Stimulated activated CD4-positive, alpha-beta T cell treated with anti-CD3 and anti-CD28 coated beads, Interleukin-15, amount 100 ng/mL, for 24 hours (primary cell): ENCODE measurements around the gene YJEFN3.

Experiments used
- DNase-seq: peaks from one replicate; pipeline ENCODE4 v3.0.0-alpha.2; 2020

YJEFN3 gene, protein sequence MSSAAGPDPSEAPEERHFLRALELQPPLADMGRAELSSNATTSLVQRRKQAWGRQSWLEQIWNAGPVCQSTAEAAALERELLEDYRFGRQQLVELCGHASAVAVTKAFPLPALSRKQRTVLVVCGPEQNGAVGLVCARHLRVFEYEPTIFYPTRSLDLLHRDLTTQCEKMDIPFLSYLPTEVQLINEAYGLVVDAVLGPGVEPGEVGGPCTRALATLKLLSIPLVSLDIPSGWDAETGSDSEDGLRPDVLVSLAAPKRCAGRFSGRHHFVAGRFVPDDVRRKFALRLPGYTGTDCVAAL

DNA sequence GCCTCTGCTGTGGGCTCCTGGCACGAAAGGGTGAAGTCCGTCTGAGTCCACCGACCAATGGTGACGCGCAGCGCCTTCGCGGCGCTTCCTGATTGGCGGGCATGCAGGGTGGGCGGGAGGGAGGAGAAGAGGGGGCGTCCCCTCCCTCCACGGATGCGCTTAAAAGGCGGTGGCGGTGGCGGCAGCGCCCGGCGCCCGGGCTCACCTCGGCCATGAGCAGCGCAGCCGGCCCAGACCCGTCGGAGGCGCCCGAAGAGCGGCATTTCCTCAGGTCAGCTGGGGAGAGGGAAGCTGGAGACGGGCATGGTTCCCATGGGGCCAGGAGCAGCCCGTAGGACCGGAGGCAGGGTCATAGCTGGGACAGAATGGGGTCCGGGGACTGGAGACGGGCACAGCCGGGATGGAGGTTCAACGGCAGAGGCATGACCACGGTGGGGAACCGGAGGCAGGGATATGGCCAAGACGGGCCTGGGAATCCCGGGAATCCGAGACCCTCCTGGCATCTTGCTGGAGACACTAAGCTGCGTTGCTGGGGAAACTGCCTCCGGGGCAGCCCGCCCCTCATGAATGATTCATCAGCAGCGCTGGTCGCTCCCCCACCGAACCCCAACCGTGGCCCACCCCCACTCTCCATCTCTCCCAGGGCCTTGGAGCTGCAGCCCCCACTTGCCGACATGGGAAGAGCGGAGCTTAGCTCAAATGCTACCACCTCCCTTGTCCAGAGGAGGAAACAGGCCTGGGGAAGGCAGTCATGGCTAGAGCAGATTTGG is at the start of gene YJEFN3:
YJEFN3 (plus strand) TSS at position 191 of the 770 bp plus-strand sequence; CDS start at position 213, 22 bp downstream.
- no peak for DNase-seq

DNA sequence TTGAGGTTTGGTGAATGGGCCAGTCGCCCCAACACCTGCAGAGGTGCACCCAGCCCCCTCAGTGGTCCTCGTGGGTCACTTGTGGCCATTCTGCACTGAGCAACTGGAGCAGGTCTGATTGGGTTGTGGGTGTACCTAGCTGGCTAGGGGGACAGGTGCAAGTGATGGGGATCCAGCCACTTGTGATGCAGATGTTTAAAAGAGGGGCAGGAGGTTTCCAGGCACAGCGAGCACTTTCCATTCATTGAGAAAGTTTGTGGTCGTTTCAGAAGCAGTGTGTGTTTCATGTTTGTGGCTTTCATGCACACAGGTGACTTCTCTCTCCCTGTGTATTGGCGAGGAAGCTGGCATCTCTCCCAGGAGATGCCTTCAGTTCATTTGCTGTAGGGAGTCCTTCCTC is 48.0 kb upstream of the YJEFN3 start:
- DNase-seq: peak; percentile 36

DNA sequence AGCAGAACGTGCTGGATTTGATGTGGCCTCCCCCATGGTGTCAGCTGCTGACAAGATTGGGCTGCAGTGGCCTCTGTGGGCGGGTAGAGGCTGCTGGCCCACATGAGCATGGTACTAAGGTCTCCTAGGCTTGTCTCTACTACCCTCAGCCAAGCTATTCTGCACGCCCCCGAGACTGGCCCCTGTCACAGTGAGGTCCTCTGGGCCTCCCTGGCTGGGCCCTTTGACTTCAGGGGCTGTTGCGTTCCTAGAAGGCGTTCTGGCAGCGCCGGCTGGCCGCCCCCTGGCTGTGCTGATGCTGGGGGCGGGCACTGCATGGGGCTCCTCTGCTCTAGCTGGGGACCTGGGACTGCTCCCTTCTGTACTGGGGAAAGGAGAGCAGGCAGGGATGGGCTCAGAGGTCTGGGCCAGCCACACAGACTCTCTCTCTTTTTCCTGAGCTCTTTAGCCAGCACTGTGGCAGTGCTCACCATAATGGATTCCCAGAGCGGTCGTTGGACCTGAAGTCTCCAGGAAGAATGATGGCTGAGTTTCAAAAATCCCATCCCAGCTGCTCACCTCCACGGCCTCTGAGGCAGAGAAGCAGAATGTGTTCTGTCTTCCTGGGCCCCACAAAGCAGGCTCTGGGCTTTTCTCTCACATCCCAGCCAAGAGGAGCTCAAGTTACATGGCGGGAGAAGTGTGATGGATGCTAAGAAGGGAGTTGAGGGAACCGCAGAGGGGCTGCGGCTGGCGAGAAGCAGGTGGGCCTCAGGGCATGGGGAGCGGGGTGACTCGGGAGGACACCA is 45.7 kb upstream of the YJEFN3 start:
- DNase-seq: no peak

DNA sequence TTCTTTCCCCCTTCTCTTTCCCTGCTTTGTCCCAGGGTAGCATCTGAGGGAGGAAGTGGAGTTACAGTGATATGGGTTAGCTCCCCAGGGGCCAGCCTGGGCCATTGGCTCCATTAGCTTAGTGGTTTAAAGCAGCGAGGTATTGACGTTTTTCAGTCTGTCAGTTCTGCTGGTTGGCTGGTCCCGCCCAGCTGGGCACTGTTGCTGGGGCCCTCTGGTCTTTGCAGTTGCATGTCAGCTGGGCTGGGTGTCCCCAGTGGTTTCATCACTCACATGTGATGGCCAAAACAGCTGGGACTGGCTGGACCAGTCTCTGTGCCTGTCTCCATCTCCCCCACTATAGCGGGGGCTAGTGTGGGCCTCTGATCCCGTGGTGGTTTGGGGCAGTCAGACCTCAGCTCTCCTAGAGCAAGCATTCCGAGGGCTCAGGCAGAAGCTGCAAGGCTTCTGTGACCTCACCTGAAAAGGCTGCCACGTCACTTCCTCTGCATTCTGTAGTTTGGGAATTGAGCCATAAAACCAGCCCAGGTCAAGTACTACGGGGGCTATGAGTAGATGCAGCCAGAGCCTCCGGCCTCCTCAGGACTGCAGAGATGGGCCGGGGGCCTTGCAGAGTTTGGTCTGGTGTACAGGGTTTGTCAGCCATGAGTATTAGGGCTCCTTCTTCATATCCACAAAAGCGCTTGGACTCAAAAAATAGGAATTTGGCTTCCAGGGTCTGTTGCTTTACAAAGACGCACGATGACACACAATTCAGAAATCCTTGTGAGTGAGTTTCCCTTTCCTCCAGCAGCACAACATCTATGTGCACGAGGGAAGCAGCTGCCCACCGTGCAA is 43.3 kb upstream of the YJEFN3 start:
- DNase-seq: no peak

DNA sequence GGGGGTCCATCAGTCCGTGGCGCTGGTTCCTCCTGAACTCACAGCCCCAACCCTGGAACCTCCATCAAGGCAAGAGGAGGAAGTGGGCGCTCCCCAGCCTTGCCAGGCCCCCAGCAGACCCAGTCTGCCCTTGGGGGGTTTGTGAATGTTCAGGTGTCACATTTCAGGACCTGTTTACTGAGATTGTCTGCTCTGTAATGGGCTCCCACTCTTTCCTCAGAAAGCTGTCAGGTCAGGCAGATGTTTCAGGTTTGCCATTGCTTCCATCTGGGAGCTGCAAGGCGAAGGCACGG is 42.8 kb upstream of the YJEFN3 start:
- no peak for DNase-seq

DNA sequence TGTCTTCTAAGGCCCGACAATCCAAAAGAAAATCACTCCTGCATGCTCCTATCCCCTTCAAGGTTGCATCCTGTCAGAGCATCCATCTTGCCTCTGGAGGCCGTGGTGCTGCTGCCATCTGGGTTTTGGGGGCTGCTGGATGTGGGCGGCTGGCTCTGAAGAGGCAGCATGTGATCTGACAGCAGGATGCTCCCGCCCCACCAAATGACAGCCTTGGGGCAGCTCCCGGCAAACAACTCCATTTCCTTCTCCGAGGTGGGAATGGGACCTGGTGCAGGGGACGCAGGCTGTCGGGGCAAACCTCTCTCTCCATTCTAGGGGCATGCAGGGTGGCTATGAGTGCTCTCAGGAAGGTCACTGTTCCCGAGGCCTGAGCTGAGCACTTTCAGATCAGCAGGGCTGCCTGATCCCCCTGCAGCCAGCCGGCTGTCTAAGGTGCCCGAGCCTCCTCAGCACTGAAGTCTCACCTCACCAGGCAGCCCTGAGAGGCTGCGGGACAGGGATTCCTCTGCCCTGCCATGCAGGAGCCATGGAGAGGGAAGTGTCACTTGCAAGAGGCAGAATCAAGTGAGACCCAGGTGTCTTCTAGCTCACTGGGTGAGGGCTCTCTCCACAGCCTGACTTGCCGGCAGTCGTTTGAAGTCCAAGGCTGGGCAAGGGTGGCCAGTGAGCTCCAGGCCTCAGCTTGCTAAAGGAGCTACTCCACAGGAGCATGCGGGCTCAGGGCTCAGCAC is 42.2 kb upstream of the YJEFN3 start:
- no peak for DNase-seq

DNA sequence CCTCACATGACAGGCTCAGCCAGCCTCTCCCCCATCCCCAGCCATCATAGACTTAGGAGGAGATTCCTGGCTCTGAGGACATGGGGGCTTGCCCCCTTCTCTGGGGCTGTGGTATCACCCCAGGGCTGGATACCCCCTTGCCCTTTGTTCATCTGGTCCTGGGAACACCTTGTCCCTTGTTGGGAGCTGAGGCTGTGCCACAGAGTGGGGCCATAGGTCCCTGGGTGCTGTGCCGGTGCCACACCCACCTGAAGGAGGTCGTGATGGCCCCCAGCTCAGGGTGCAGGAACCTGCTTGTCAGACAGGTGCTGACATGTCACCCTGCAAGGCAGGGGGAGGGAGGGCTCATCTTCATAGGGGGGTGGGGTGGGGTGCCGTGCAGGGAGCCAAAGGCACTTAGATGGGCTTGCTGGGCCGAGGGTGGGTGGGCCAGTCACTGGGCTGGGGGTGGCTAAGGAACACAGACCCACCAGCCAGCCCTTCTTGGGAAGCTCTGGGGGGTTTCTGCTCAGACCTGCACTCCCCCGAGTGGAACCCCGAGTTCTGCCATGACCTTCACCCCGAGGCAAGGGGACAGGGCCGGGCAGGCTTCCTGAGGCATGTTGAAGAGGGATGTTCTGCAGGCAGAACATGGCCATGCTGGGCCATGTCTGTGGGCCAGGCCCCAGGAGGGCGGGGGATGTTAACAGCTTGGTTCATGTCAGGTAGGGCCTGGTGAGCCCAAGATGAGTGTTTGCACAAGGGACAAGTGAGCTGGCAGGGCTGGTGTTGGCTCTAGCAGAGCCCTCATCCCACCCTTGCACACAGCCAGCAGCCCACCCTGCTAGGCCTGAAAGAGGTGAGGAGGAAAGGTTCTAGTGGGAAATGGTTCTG is 41.4 kb upstream of the YJEFN3 start:
- no peak for DNase-seq

DNA sequence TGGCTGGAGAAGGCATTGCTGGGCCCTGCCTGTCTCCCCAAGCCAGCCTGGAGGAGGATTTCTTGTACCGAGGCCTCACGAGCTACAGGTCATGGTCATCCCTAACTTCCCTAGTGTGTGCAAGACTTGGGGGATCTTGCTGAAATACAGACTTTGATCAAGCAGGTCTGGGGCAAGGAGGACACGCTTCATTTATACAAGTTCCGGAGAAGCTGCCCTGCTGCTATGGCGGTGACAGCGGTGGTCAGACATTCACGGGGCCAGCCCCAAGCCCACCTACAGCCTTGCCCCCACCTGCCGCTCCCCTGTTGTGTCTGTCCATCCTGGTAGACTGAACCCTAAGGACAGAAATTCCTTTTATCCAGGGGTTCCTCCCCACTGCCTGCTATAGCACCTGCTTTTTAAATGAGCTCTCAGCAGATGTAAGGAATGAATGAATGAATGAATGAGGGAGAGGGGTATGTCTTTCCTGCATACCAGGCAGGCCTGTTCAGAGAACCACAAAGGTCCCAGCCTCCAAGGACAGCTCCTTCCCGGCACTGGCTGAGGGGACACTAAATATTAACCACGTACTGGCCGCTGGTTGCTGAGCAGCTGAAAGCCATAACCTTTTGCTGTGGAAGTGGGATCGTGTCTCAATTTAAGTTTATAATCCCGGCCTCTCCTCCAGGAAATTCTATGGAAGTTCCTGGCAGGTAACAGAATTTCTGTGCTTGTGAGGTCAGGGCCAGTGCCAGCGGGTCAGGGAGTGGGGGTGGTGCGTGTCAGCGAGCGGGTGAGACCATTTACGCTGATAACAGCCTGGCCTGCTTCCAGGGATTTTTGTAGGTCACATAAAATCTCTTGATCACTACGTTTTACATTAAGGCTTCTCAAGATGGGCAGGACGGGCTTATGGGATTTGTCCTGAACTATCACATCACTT is 40.5 kb upstream of the YJEFN3 start:
- DNase-seq: no peak

DNA sequence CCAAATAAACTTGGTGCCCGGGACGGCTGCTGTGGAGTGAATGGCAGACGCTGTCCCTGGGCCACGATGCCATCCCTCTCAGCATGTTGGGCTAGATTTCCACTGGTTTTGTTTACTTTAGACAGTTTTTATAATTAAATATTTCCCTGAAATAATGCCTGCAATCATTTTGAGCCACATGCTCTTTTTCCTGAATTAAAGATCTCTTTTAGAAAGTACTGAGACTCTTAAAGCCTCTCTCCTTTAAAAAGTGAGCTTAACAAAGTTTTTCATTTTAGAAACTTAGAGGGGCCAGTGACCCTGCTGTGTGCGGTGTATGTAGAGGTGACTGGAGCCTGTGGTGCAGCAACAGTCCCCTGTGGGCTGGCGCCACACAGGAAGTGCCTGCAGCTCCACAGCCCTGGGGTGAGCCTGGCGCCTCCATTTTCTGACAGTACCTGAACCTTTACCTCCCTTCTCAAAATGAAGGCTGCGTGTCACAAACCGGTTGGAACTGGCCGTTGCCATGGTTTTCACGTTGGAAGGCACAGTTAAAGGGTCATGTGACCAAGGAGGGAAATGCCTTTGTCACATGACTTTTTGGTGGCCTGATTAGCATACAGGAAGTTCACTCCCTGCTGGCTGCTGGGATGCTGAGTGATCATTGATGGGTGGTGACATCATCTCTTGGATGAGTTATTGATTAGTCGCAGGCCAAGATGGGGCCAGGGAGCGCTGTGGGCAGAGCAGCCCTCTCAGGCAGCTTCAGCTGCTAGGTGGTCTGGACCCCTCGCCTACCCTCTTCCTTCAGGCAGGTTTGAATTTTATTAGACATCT is 39.6 kb upstream of the YJEFN3 start:
- DNase-seq: peak; percentile 83

DNA sequence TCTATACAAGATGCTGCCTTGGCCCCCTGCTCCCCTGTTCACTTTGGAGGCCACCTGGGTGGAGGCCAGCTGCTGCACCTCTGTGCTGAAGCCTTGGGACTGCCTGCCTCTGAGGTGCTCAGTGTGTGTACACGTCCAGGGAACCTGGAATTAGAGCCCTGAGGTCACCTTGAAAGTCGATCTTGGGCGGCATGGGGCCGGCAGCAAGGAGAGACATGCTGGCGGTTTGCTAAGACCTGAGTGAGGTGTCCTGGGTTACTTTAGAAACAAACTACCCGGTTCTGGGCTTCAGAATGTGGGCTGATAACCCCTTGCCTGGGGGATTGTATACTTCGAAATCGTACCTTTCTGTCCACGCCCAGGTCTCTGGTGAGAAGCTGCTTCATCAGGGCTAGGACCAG is 38.9 kb upstream of the YJEFN3 start:
- no peak for DNase-seq

DNA sequence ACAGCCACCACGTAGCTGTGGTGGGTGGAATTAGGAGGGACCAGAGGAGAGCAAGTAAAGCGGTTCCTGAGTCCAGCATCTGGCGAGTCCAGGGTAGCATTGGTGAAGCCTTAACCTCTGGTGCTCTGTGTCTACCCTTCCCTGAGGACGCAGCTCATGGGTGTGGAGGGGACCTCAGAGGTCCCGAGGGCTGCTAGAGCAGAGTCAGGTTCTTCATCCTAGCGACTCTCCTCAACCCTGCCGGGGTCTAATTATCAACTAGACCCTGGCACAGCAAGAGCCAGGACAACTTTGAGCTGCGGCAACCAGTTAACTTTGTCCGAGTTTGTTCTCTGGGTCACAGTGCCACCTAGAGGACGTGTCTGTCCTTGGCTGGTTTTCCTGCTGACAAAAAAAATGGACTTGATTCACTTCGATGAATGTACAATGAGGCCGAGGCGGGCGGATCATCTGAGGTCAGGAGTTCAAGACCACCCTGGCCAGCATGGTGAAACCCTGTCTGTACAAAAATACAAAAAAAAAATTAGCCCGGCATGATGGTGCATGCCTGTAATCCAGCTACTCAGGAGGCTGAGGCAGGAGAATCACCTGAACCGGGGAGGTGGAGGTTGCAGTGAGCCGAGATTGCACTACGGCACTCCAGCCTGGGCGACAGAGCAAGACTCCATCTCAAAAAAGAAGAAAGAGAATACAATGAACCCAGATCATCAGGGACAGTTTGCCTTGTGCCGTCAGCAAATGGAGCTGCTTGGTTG is 38.3 kb upstream of the YJEFN3 start:
- peak; percentile 86 for DNase-seq

DNA sequence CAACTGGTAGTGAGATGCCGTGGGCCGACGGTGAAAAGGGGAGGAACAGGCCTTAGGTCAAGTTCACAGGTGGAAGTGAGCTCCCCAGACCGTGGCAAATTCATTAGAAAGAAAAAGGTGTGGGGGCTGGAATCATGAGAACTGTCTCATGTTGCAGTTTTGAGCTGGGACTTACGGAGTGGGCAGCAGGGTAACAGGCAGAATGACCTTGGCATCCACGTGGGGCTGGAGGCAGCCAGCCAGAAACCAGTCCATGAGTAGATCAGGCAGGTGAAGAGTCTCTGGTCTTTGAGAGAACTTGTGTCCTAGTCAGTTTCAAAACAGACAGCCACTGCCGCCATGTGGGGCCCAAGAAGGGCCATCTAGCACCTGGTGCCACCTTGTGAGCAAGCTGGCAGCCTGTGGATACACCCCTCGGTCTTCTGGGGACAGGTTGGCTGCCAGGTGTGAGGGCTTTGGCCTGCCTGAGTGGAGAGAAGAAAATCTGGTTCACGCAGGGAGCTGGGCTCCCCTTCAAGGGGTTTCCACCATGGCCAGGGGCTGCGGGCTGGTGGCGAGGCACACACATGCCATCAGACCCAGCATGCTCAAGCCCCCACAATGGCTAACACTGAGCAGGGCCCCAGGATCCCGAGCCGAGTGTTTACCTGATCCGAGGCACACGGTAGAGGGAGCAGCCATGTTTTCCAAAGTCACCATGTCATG is 37.2 kb upstream of the YJEFN3 start:
- DNase-seq: no peak

DNA sequence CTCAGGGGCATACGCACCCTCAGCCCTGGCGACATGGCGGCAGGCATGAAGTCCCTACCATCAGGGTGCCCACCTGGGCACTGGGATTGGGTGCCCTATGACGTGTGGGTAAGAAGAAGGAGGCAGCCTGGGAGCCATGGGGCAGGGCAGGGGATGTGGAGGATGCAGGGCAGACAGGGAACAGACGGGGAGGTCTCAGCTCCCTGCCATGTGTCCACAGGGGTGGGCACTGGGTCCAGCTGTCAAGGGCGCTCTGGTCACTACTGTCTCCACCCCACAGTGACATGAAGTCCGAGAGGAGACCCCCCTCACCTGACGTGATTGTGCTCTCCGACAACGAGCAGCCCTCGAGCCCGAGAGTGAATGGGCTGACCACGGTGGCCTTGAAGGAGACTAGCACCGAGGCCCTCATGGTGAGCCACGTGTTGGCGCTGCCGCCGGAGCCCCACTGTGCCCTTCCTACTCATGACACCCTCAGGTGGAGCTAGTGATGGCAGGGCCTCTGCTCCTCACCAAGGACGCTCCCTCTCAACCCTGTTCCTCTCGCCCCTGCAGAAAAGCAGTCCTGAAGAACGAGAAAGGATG is 36.6 kb upstream of the YJEFN3 start:
- no peak for DNase-seq

DNA sequence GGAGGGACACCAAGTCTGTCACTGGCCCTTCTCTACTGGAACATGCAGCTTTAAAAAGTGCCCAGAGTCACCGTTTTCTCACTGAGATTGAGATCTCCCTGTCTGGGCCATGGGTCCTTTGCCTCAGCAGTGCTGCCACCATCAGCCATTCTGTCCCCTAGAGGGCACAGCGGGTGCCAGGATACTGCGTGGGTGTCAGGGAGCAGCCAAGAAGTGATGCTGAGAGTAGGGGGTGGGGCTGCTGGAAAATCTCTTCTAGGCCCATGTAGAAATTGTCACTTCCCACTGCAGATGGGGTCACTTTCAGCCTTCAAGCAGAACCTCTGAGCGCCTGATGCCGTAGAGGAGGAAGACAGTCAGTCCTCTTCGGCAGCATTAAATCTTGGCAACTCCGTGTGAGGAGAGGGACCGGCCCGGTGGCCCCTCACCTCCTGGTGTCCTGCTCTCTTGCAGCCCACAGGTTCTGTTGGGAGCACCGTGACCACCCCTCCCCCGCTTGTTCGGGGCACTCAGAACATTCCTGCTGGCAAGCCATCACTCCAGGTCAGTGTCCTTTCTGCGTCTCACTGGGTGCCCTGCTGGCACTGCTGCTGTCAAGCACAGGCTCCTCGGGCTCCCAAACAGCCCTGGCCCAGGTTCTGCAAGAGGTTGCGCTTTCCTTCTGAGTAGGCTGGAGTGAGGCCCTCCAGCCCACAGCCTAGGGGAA is 34.7 kb upstream of the YJEFN3 start:
- DNase-seq: no peak

DNA sequence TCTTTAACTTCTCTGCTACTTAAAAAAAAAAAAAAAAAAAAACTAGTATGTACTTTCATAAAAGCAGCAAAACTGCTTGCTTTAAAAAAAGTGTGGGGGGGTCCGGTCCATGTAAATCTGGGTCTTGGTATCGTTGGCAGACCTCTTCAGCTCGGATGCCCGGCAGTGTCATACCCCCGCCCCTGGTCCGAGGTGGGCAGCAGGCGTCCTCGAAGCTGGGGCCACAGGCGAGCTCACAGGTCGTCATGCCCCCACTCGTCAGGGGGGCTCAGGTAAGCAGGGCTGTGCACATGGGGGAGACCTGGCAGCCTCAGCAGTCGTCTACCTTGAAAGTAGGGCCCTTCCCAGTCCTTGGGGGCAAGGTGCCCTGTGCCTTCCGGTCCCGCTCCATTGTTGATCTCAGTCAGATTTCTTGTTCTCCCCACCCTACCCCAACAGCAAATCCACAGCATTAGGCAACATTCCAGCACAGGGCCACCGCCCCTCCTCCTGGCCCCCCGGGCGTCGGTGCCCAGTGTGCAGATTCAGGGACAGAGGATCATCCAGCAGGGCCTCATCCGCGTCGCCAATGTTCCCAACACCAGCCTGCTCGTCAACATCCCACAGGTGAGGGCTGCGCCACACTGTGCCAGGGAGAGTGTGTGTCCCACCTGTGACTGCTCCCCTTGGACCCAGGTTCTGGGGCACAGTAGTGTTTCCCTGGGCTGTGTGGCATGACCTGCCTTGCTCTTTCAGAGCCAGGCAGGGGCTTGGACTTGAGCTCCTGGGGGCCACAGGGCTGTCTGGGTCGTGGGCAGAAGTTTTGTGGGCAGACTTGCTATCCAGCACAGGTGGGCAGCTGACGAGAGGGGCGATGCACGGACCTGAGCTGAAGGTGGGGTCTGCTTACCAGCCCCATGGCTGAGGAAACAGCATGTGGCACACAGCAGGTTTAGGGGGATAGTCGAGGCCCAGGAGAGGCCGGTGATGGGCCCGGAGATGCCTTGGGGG is 32.8 kb upstream of the YJEFN3 start:
- DNase-seq: no peak
